GM23338 (cell line): ENCODE results near the gene DPF3. TPM values are rescaled to one million over a fixed set of nuclear protein-coding genes. Genes with fewer than 3 reads are reported as not detected.

Source experiments
- ATAC-seq: fragments of 200-7000 bp; cut with Tn5 transposase; 3 replicates; pipeline ENCODE4 v1.9.1; 2020
- DNase-seq: peaks from one replicate; pipeline ENCODE4 v3.0.0-alpha.2; 2015; ENCODE audit warnings: low spot score
- H2AFZ ChIP-seq: fragments of 200-600 bp; sonication (generic); 2 replicates; pipeline ENCODE4 v1.8.0; 2016; ENCODE audit warnings: antibody characterized with exemption, mild to moderate bottlenecking, moderate library complexity
- H3F3A ChIP-seq: fragments of 200-600 bp; sonication (generic); replicated peaks from 2 replicates; pipeline ENCODE4 v1.8.0; 2017; ENCODE audit warnings: antibody characterized with exemption, mixed run types, low read depth
- H3K27ac ChIP-seq: fragments of 200-600 bp; sonication (generic); 2 replicates; pipeline ENCODE4 v1.6.1; 2016; ENCODE audit warnings: low read depth
- H3K27me3 ChIP-seq: fragments of 200-600 bp; sonication (generic); 2 replicates; pipeline ENCODE4 v1.8.0; 2016; ENCODE audit warnings: mild to moderate bottlenecking, mixed run types, moderate library complexity; ENCODE audit not compliant: insufficient read depth
- H3K36me3 ChIP-seq: fragments of 200-600 bp; sonication (generic); 2 replicates; pipeline ENCODE4 v1.8.0; 2016; ENCODE audit warnings: mild to moderate bottlenecking; ENCODE audit not compliant: insufficient read depth
- H3K4me1 ChIP-seq: fragments of 200-600 bp; sonication (generic); 2 replicates; pipeline ENCODE4 v1.8.0; 2016; ENCODE audit warnings: mild to moderate bottlenecking, moderate library complexity; ENCODE audit not compliant: insufficient read depth
- H3K4me2 ChIP-seq: fragments of 200-600 bp; sonication (generic); 2 replicates; pipeline ENCODE4 v1.7.1; 2017; ENCODE audit warnings: mixed run types
- H3K4me3 ChIP-seq: fragments of 200-600 bp; sonication (generic); 2 replicates; pipeline ENCODE4 v1.6.1; 2016; ENCODE audit warnings: mixed run types
- H3K79me2 ChIP-seq: fragments of 200-600 bp; sonication (generic); replicated peaks from 2 replicates; pipeline ENCODE4 v1.8.0; 2017; ENCODE audit warnings: mild to moderate bottlenecking; ENCODE audit not compliant: insufficient read depth
- H3K9me2 ChIP-seq: fragments of 200-600 bp; sonication (generic); 2 replicates; pipeline ENCODE4 v1.8.0; 2017; ENCODE audit not compliant: insufficient read depth
- H4K20me1 ChIP-seq: fragments of 200-600 bp; sonication (generic); replicated peaks from 2 replicates; pipeline ENCODE4 v1.8.0; 2017; ENCODE audit warnings: mild to moderate bottlenecking; ENCODE audit not compliant: insufficient read depth
- H3K27ac Mint-ChIP-seq: 2 replicates; pipeline ENCODE4 v1.8.0; 2020; ENCODE audit warnings: inconsistent platforms, mild to moderate bottlenecking, moderate library complexity, mixed read lengths
- H3K27me3 Mint-ChIP-seq: 3 replicates; pipeline ENCODE4 v1.8.0; 2022; ENCODE audit warnings: low read depth, mild to moderate bottlenecking, moderate library complexity, mixed read lengths, inconsistent platforms; ENCODE audit not compliant: insufficient read depth, poor library complexity
- H3K36me3 Mint-ChIP-seq: 3 replicates; pipeline ENCODE4 v1.8.0; 2021; ENCODE audit warnings: low read depth, mild to moderate bottlenecking, inconsistent platforms, moderate library complexity, mixed read lengths
- H3K4me1 Mint-ChIP-seq: 3 replicates; pipeline ENCODE4 v1.8.0; 2020; ENCODE audit warnings: mild to moderate bottlenecking, inconsistent platforms, mixed read lengths
- H3K4me3 Mint-ChIP-seq: 3 replicates; pipeline ENCODE4 v1.8.0; 2021; ENCODE audit warnings: moderate library complexity, mild to moderate bottlenecking, inconsistent platforms, mixed read lengths
- H3K9me3 Mint-ChIP-seq: 3 replicates; pipeline ENCODE4 v1.8.0; 2020; ENCODE audit warnings: moderate library complexity, mild to moderate bottlenecking, inconsistent platforms, mixed read lengths
- EZH2 ChIP-seq: fragments of 200-600 bp; sonication (generic); IDR thresholded peaks from one replicate; pipeline ENCODE4 v1.8.0; 2017; ENCODE audit warnings: antibody characterized with exemption, mild to moderate bottlenecking, low read depth; ENCODE audit not compliant: unreplicated experiment
- EZH2phosphoT487 ChIP-seq: fragments of 200-600 bp; sonication (generic); IDR thresholded peaks from one replicate; pipeline ENCODE4 v1.8.1; 2018; ENCODE audit warnings: antibody characterized with exemption; ENCODE audit not compliant: unreplicated experiment
- POLR2AphosphoS5 ChIP-seq: IDR thresholded peaks from 2 replicates; pipeline ENCODE4 v1.6.1; 2016; ENCODE audit warnings: antibody characterized with exemption, low read depth
- STAT1 ChIP-seq: IDR thresholded peaks from one replicate; pipeline ENCODE4 v1.6.1; 2016; ENCODE audit warnings: antibody characterized with exemption; ENCODE audit not compliant: unreplicated experiment
- ZNF114 ChIP-seq: fragments of 250-450 bp; sonication (Bioruptor Pico); IDR thresholded peaks from 2 replicates; pipeline ENCODE4 v1.5.0; 2020; ENCODE audit warnings: mild to moderate bottlenecking, moderate library complexity
- ZNF331 ChIP-seq: fragments of 250-450 bp; sonication (Bioruptor Pico); IDR thresholded peaks from 2 replicates; pipeline ENCODE4 v1.5.0; 2020; ENCODE audit warnings: low read depth, mild to moderate bottlenecking, moderate library complexity
- polyA plus RNA-seq: library from polyadenylated mRNA; unstranded; fragments of >200 nt; fragmentation: Nextera tagmentation; extraction: Ambion mirVana; gene quantifications from 2 replicates; pipeline ENCODE4 v1.2.1, GENCODE V29; 2016
- total RNA-seq: library from RNA; depleted of rRNA; stranded (reverse); fragments of >200 nt; shearing (Covaris generic); gene quantifications from 2 replicates; pipeline ENCODE4 v1.2.3, GENCODE V29; 2014
- TF ChIP-seq, protein P1 (sequence below): IDR thresholded peaks from one replicate; pipeline ENCODE4 v1.6.1; 2018; ENCODE audit warnings: antibody characterized with exemption; ENCODE audit not compliant: unreplicated experiment
- TF ChIP-seq, protein P2 (sequence below): IDR thresholded peaks from 2 replicates; pipeline ENCODE4 v1.6.1; 2016; ENCODE audit warnings: antibody characterized with exemption
- TF ChIP-seq, protein P3 (sequence below), 2 experiments: fragments of 200-600 bp in 1 of 2; sonication (generic) in 1 of 2; conservative IDR thresholded peaks; 2 replicates each; pipeline versions ENCODE4 v1.5.1 to v1.6.1; 2016 to 2017; ENCODE audit warnings: antibody characterized with exemption in 2 of 2, low read depth in 2 of 2, mild to moderate bottlenecking in 2 of 2, moderate library complexity in 1 of 2
- TF ChIP-seq, protein P4 (sequence below): fragments of 250-450 bp; sonication (Bioruptor Pico); IDR thresholded peaks from 2 replicates; pipeline ENCODE4 v1.5.0; 2020; ENCODE audit warnings: mild to moderate bottlenecking, moderate library complexity

DPF3 gene
- total and polyA plus RNA-seq, 2 experiments from 2014 or later = 0.18 to 1.0 TPM

DNA sequence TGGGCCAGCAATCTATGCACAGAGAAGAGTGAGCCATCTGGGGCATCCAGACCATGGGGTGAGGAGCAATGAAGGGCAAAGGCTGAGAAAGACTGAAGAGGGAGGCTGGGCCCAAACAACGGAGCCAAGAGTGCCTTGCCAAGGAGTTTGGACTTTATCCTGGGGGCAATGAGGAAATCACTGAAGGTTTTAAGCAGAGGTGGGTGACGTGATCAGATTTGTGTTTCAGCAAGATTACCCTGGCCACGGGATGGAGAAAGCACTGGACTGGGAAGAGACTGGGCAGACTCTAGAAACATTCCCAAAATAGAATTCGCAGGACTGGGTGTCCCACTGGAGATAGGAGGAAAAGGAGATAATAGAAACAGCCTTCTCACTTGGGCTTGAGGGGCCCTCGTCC is 65.3 kb downstream of the DPF3 start:
- H3K9me3 Mint-ChIP-seq = no peaks in the 10 kb centered on the region
- DNase-seq = no peak
- Histone ChIP-seq H3K9me2 (peaks cover 11% of the 10 kb centered on the region; the same call in 1 of the 2 replicates), H3K27me3 (no peaks in the 10 kb centered on the region), H3F3A (no peaks in the 10 kb centered on the region), H3K36me3 (no peaks in the 10 kb centered on the region), H3K27ac (no peak overlapping the region), H3K4me1 (peaks cover 6% of the 10 kb centered on the region; the same call in 1 of the 2 replicates), H2AFZ (no peak overlapping the region), H3K4me2 (no peak overlapping the region), H3K4me3 (no peak overlapping the region), H4K20me1 (no peaks in the 10 kb centered on the region), H3K79me2 (no peaks in the 10 kb centered on the region)
- no peak overlapping the region for H3K4me3 Mint-ChIP-seq
- no peak for ATAC-seq
- peaks cover 10% of the 10 kb centered on the region for H3K27me3 Mint-ChIP-seq
- H3K36me3 Mint-ChIP-seq = no peaks in the 10 kb centered on the region
- no peak for TF ChIP-seq ZNF331
- no peak for TF ChIP-seq STAT1
- no peak for TF ChIP-seq EZH2
- H3K4me1 Mint-ChIP-seq = peaks cover 12% of the 10 kb centered on the region
- no peak overlapping the region for H3K27ac Mint-ChIP-seq

DNA sequence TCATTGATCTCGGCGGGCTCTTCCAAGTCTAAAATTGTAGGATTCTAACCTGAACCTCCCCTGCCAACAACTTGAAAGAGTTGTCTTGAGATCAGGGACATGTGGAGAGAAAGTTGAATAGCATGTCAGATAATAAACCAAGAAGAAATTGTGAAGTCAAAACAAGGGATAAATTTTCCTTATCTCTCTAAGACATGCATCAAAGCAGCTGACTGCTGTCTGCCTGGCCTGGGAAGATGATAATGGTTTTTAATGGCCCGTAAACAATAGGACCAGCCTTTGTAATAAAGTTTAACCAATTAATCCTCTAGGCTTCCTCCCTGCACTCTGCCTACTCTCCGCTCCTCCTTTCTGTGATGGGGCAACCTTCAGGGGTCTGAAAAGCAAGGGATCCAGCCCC is 67.9 kb downstream of the DPF3 start:
- Histone ChIP-seq H3K9me2 (peaks cover 10% of the 10 kb centered on the region; the same call in 1 of the 2 replicates), H3K27me3 (no peaks in the 10 kb centered on the region), H3K27ac (no peak overlapping the region), H3K4me1 (peaks cover 4% of the 10 kb centered on the region; the same call in 1 of the 2 replicates), H4K20me1 (no peaks in the 10 kb centered on the region), H3K4me2 (no peak overlapping the region), H3K4me3 (no peak overlapping the region), H3F3A (no peaks in the 10 kb centered on the region), H3K79me2 (no peaks in the 10 kb centered on the region), H2AFZ (no peak overlapping the region), H3K36me3 (no peaks in the 10 kb centered on the region)
- Mint-ChIP-seq H3K27ac (no peak overlapping the region), H3K36me3 (no peaks in the 10 kb centered on the region), H3K9me3 (no peaks in the 10 kb centered on the region), H3K27me3 (peaks cover 8% of the 10 kb centered on the region), H3K4me1 (peaks cover 7% of the 10 kb centered on the region), H3K4me3 (no peak overlapping the region)
- DNase-seq (no peak), ATAC-seq (no peak)
- TF ChIP-seq ZNF114 (CRISPR knock-in tag) (no peak), ZNF331 (no peak), STAT1 (no peak), EZH2phosphoT487 (no peak), POLR2AphosphoS5 (no peak)
- TF ChIP-seq, protein P1, sequence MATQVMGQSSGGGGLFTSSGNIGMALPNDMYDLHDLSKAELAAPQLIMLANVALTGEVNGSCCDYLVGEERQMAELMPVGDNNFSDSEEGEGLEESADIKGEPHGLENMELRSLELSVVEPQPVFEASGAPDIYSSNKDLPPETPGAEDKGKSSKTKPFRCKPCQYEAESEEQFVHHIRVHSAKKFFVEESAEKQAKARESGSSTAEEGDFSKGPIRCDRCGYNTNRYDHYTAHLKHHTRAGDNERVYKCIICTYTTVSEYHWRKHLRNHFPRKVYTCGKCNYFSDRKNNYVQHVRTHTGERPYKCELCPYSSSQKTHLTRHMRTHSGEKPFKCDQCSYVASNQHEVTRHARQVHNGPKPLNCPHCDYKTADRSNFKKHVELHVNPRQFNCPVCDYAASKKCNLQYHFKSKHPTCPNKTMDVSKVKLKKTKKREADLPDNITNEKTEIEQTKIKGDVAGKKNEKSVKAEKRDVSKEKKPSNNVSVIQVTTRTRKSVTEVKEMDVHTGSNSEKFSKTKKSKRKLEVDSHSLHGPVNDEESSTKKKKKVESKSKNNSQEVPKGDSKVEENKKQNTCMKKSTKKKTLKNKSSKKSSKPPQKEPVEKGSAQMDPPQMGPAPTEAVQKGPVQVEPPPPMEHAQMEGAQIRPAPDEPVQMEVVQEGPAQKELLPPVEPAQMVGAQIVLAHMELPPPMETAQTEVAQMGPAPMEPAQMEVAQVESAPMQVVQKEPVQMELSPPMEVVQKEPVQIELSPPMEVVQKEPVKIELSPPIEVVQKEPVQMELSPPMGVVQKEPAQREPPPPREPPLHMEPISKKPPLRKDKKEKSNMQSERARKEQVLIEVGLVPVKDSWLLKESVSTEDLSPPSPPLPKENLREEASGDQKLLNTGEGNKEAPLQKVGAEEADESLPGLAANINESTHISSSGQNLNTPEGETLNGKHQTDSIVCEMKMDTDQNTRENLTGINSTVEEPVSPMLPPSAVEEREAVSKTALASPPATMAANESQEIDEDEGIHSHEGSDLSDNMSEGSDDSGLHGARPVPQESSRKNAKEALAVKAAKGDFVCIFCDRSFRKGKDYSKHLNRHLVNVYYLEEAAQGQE = no peak
- TF ChIP-seq, protein P2, sequence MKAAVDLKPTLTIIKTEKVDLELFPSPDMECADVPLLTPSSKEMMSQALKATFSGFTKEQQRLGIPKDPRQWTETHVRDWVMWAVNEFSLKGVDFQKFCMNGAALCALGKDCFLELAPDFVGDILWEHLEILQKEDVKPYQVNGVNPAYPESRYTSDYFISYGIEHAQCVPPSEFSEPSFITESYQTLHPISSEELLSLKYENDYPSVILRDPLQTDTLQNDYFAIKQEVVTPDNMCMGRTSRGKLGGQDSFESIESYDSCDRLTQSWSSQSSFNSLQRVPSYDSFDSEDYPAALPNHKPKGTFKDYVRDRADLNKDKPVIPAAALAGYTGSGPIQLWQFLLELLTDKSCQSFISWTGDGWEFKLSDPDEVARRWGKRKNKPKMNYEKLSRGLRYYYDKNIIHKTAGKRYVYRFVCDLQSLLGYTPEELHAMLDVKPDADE = no peak
- TF ChIP-seq, protein P3, sequence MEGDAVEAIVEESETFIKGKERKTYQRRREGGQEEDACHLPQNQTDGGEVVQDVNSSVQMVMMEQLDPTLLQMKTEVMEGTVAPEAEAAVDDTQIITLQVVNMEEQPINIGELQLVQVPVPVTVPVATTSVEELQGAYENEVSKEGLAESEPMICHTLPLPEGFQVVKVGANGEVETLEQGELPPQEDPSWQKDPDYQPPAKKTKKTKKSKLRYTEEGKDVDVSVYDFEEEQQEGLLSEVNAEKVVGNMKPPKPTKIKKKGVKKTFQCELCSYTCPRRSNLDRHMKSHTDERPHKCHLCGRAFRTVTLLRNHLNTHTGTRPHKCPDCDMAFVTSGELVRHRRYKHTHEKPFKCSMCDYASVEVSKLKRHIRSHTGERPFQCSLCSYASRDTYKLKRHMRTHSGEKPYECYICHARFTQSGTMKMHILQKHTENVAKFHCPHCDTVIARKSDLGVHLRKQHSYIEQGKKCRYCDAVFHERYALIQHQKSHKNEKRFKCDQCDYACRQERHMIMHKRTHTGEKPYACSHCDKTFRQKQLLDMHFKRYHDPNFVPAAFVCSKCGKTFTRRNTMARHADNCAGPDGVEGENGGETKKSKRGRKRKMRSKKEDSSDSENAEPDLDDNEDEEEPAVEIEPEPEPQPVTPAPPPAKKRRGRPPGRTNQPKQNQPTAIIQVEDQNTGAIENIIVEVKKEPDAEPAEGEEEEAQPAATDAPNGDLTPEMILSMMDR (conservative IDR thresholded peaks at IDR 0.05; ENCODE audit: low read depth in 2 of 2) = no peak
- TF ChIP-seq, protein P4, sequence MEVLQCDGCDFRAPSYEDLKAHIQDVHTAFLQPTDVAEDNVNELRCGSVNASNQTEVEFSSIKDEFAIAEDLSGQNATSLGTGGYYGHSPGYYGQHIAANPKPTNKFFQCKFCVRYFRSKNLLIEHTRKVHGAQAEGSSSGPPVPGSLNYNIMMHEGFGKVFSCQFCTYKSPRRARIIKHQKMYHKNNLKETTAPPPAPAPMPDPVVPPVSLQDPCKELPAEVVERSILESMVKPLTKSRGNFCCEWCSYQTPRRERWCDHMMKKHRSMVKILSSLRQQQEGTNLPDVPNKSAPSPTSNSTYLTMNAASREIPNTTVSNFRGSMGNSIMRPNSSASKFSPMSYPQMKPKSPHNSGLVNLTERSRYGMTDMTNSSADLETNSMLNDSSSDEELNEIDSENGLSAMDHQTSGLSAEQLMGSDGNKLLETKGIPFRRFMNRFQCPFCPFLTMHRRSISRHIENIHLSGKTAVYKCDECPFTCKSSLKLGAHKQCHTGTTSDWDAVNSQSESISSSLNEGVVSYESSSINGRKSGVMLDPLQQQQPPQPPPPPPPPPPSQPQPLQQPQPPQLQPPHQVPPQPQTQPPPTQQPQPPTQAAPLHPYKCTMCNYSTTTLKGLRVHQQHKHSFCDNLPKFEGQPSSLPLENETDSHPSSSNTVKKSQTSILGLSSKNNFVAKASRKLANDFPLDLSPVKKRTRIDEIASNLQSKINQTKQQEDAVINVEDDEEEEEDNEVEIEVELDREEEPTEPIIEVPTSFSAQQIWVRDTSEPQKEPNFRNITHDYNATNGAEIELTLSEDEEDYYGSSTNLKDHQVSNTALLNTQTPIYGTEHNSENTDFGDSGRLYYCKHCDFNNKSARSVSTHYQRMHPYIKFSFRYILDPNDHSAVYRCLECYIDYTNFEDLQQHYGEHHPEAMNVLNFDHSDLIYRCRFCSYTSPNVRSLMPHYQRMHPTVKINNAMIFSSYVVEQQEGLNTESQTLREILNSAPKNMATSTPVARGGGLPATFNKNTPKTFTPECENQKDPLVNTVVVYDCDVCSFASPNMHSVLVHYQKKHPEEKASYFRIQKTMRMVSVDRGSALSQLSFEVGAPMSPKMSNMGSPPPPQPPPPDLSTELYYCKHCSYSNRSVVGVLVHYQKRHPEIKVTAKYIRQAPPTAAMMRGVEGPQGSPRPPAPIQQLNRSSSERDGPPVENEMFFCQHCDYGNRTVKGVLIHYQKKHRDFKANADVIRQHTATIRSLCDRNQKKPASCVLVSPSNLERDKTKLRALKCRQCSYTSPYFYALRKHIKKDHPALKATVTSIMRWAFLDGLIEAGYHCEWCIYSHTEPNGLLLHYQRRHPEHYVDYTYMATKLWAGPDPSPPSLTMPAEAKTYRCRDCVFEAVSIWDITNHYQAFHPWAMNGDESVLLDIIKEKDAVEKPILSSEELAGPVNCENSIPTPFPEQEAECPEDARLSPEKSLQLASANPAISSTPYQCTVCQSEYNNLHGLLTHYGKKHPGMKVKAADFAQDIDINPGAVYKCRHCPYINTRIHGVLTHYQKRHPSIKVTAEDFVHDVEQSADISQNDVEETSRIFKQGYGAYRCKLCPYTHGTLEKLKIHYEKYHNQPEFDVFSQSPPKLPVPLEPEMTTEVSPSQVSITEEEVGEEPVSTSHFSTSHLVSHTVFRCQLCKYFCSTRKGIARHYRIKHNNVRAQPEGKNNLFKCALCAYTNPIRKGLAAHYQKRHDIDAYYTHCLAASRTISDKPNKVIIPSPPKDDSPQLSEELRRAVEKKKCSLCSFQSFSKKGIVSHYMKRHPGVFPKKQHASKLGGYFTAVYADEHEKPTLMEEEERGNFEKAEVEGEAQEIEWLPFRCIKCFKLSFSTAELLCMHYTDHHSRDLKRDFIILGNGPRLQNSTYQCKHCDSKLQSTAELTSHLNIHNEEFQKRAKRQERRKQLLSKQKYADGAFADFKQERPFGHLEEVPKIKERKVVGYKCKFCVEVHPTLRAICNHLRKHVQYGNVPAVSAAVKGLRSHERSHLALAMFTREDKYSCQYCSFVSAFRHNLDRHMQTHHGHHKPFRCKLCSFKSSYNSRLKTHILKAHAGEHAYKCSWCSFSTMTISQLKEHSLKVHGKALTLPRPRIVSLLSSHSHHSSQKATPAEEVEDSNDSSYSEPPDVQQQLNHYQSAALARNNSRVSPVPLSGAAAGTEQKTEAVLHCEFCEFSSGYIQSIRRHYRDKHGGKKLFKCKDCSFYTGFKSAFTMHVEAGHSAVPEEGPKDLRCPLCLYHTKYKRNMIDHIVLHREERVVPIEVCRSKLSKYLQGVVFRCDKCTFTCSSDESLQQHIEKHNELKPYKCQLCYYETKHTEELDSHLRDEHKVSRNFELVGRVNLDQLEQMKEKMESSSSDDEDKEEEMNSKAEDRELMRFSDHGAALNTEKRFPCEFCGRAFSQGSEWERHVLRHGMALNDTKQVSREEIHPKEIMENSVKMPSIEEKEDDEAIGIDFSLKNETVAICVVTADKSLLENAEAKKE = no peak
